ENCODE results near the gene CYLD. TPM values are rescaled to one million over a fixed set of nuclear protein-coding genes. Genes with fewer than 3 reads are reported as not detected.

Gene CYLD
- total and polyA plus RNA-seq, 10 of the 15 experiments (the other 5 are each of a cell fraction or from before 2014, with no cell fraction given), result 19.2 to 106 (median 46.1) TPM

- TF ChIP-seq LARP7 (IDR thresholded peaks at IDR 0.05) (no peak), IRF4 (IDR thresholded peaks at IDR 0.05; ENCODE audit: low read depth, low read length) (no peak), RUNX3 (IDR thresholded peaks at IDR 0.05; ENCODE audit: low read length) (no peak), PML (IDR thresholded peaks at IDR 0.05; ENCODE audit: low read length) (no peak), NBN (IDR thresholded peaks at IDR 0.05) (no peak), ESRRA (IDR thresholded peaks at IDR 0.05; ENCODE audit: low read length) (no peak), ZNF24 (IDR thresholded peaks at IDR 0.05) (no peak)
These were observed 88.8 kb downstream of the CYLD start (continued) for GRCh38 chr16:50830698-50831097.

GRCh38 chr16:50831751-50832150 is 89.9 kb downstream of the CYLD start:
- no peak overlapping the region for H3K27ac ChIP-seq (ENCODE audit: control insufficient read depth, insufficient read depth)
- ChIA-PET SMC1A (ENCODE audit: uncharacterized antibody, unreplicated experiment) (no interaction called here), CTCF (interaction anchor here (0.6 to 1.4 kb wide), 2 partner anchors 25 to 1106 kb away, joined by 3 to 5 read pairs; no protein-coding TSS in a partner anchor), RAD21 (ENCODE audit: unreplicated experiment) (no interaction called here), POLR2A (no interaction called here)
- H3K9ac ChIP-seq (ENCODE audit: control insufficient read depth, insufficient read depth, low read length), result no peak overlapping the region
- FAIRE-seq, result no peak
- intact Hi-C loops (cut with micrococcal nuclease; ENCODE audit: unreplicated experiment), result no loop called here
- H3K79me2 ChIP-seq (ENCODE audit: control insufficient read depth, insufficient read depth, low read length), result no peaks in the 10 kb centered on the region
- no peak for DNase-seq (ENCODE audit: low read depth, low spot score)
- no peaks in the 10 kb centered on the region for H3K9me3 ChIP-seq (replicated peaks; ENCODE audit: control insufficient read depth, insufficient read depth, low read length)
- in situ Hi-C loops (cut with MboI), result no loop called here
- H4K20me1 ChIP-seq (ENCODE audit: control insufficient read depth, insufficient read depth), result no peaks in the 10 kb centered on the region
- 0% methylated on average over 1 of the region's 1 CpG for WGBS (ENCODE audit: insufficient coverage, insufficient replicate concordance, low lambda C conversion rate, missing lambda C conversion rate)
- TF ChIP-seq, protein P1, sequence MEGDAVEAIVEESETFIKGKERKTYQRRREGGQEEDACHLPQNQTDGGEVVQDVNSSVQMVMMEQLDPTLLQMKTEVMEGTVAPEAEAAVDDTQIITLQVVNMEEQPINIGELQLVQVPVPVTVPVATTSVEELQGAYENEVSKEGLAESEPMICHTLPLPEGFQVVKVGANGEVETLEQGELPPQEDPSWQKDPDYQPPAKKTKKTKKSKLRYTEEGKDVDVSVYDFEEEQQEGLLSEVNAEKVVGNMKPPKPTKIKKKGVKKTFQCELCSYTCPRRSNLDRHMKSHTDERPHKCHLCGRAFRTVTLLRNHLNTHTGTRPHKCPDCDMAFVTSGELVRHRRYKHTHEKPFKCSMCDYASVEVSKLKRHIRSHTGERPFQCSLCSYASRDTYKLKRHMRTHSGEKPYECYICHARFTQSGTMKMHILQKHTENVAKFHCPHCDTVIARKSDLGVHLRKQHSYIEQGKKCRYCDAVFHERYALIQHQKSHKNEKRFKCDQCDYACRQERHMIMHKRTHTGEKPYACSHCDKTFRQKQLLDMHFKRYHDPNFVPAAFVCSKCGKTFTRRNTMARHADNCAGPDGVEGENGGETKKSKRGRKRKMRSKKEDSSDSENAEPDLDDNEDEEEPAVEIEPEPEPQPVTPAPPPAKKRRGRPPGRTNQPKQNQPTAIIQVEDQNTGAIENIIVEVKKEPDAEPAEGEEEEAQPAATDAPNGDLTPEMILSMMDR (IDR thresholded peaks at IDR 0.05 in 2 of 3, conservative IDR thresholded peaks at IDR 0.05 in 1 of 3; ENCODE audit: control insufficient read depth in 2 of 3, extremely low read depth in 1 of 3, insufficient read depth in 1 of 3, low read depth in 3 of 3, low read length in 3 of 3), result no peak
- no peaks in the 10 kb centered on the region; a peak in 1 of 4 replicates for H3K27me3 ChIP-seq (replicated peaks in 1 of 2; ENCODE audit: control insufficient read depth in 2 of 2, insufficient read depth in 2 of 2, low read length in 1 of 2)
- H3K4me1 ChIP-seq (ENCODE audit: control insufficient read depth, insufficient read depth, low read length), result no peaks in the 10 kb centered on the region
- H3K4me3 ChIP-seq, result no peak overlapping the region
- H2AFZ ChIP-seq (ENCODE audit: control insufficient read depth, low read depth, low read length), result no peak overlapping the region
- H3K4me2 ChIP-seq (ENCODE audit: control insufficient read depth, insufficient read depth), result no peak overlapping the region
- H3K36me3 ChIP-seq (ENCODE audit: control insufficient read depth in 2 of 2, insufficient read depth in 2 of 2, low read length in 1 of 2), result no peaks in the 10 kb centered on the region
- no peak for ATAC-seq
- BruUV-seq (replicated peaks), result no TSS peak
